ENCODE measurements around the gene FAM50A. TPM values are rescaled to one million over a fixed set of nuclear protein-coding genes. Genes with fewer than 3 reads are reported as not detected.

FAM50A gene
- total RNA-seq, 4 donors from 2014 or later, result 39.9 to 76.3 (median 47.4) TPM

DNA sequence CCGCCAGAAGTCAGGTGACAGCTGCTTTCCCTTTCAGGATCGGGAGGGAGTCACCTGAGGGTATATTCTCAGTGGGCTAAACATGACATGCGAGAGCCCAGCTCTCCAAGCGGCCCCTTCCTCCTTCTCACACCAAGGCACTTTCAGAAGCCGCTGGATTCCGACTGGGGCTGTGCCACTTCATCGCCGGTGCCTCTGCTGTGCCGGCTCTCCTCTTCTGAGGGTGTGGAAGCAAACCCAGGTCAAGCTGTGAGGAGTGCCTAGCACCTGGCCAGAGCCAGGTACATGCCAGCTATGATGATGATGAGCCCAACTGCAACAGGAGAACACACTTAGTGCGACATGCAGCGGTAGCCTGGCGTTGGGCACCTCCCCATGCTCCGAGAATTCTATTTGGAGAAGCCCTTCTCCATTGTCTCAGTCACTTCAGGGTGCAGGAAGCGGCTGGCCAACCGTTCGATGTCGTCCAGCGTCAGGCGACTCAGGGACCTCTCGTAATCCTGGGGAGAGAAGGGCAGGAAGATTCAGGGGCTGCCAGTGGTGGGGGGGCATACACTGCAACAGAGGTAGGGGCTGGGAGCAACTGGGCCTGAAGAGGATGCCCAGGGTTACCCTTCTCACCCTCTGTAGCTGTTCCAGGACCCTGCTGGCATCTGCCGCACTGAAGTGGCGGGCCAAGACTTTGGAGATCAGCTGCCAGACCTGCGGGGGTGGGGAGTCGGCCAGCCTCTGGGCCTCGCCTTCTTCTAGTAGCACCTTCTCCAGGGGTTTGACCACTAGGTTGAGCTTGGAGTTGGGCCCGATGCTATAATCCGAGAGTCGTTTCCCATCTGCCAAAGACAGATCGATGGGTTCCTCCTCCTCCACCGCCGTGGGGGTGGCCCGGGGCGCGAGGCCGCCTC, 41.5 kb downstream of the FAM50A start:
- whole genome bisulfite sequencing, 2 donors, result no CpG with 5 or more reads among the region's 35 CpGs
- peaks cover 0 to 13% of the 10 kb centered on the region in 2 donors for H3K4me1 ChIP-seq
- intact Hi-C loops (cut with DNase I), result loop anchor here (5.0 kb wide), 1 partner anchor 48 kb away; the partner anchor contains the start of gene GDI1

DNA sequence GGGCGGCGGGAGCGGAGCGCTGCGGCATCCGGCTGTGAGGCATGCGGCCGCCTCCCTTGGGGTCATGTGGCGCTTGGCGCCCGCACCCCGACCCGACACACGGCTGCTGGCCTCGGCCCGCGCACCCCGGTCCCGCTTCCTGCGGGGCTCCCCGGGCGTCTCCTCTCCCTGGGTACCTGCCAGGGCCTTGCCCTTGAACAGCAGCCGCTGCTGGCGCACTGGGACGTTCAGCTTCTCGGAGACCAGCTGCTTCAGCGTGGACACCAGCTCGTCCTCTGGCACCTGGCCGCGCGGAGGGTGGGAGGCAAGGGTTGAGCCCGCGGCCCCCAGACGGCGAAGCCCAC, 42.1 kb downstream of the FAM50A start:
- H3K4me3 ChIP-seq (replicated peaks in 1 of 3), result peak overlapping the region in 2 of 3 donors; percentile 17 to 51
- WGBS, 2 donors, result no CpG with 5 or more reads among the region's 35 CpGs
- no peaks in the 10 kb centered on the region for H3K27me3 ChIP-seq
- H3K4me1 ChIP-seq, result peaks cover 0 to 13% of the 10 kb centered on the region in 2 donors
- H3K27ac ChIP-seq, result peak overlapping the region in 2 of 3 donors; percentile 49 to 71
- H3K36me3 ChIP-seq, result no peaks in the 10 kb centered on the region
- no peak for TF ChIP-seq POLR2A (IDR thresholded peaks at IDR 0.05)
- TF ChIP-seq, protein P1, sequence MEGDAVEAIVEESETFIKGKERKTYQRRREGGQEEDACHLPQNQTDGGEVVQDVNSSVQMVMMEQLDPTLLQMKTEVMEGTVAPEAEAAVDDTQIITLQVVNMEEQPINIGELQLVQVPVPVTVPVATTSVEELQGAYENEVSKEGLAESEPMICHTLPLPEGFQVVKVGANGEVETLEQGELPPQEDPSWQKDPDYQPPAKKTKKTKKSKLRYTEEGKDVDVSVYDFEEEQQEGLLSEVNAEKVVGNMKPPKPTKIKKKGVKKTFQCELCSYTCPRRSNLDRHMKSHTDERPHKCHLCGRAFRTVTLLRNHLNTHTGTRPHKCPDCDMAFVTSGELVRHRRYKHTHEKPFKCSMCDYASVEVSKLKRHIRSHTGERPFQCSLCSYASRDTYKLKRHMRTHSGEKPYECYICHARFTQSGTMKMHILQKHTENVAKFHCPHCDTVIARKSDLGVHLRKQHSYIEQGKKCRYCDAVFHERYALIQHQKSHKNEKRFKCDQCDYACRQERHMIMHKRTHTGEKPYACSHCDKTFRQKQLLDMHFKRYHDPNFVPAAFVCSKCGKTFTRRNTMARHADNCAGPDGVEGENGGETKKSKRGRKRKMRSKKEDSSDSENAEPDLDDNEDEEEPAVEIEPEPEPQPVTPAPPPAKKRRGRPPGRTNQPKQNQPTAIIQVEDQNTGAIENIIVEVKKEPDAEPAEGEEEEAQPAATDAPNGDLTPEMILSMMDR (IDR thresholded peaks at IDR 0.05), result no peak
- no peaks in the 10 kb centered on the region for H3K9me3 ChIP-seq
- intact Hi-C loops (cut with DNase I), result loop anchor here (5.0 kb wide), 1 partner anchor 49 kb away; the partner anchor contains the start of gene GDI1
- peak; percentile 34 to 46 for DNase-seq

More for the DNA sequence above, 41.5 kb downstream of the FAM50A start:
- Histone ChIP-seq H3K36me3 (no peaks in the 10 kb centered on the region), H3K27ac (peak overlapping the region in 1 of 3 donors; percentile 71), H3K4me3 (replicated peaks in 1 of 3) (peak overlapping the region in 1 of 3 donors; percentile 51), H3K27me3 (no peaks in the 10 kb centered on the region), H3K9me3 (no peaks in the 10 kb centered on the region)
- DNase-seq, result peak; percentile 22 to 46
- no peak for TF ChIP-seq POLR2A (IDR thresholded peaks at IDR 0.05)
- TF ChIP-seq, protein P1 (IDR thresholded peaks at IDR 0.05), result no peak

DNA sequence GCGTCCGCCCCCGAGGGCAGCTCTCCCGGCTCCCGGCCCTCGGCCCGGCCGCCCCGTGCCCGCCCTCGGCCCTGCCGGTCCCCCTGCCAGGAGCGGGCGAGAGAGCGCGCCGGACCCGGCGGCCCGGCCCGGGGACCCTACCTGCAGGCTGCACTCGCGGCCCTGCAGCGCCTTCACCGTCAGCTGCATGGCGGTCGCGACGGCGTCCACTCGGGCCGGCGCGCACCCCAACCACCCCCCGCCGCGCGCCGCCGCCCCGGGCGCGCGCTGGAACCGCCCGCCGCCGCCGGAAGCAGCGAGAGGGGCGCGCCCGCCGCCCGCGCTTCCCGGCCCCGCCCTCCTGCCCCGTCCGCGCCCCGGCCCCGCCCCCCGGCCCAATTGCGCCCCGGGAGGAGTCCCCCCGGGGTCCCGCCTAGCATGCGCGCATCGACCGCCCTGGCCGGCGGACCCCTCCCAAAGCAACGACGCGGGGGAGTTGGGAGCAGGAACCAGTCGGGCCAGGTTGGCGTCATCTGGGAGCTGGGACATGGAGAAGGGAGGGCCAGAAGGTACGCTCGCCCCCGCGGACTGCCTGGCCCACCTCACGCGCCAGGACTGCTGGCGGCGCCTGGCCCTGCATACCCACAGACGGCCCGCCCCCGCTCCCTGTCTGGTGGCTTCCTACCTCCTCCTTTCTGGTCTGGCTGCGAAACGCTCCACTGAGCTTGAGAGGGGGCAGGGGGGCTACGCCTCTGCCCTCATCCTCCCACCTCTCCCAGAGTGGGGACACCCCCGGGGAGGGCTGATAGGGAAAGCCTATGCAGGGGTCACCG, 42.7 kb downstream of the FAM50A start, which contains the start of gene UBL4A:
Gene UBL4A (minus strand): TSS at position 220 of the 812 bp plus-strand sequence. CDS start 31 bp downstream, at position 189.
- 0 to 14% methylated on average over 1 of the region's 95 CpGs for WGBS, 2 donors
- Histone ChIP-seq H3K4me1 (peaks cover 0 to 13% of the 10 kb centered on the region in 2 donors), H3K27ac (peak within 1 kb of the TSS; percentile 51 to 79 (median 68)), H3K27me3 (no peaks in the 10 kb centered on the region), H3K4me3 (replicated peaks in 1 of 3) (peak within 1 kb of the TSS in 2 of 3 donors; percentile 17 to 51), H3K9me3 (no peaks in the 10 kb centered on the region), H3K36me3 (no peaks in the 10 kb centered on the region)
- TF ChIP-seq, protein P1 (IDR thresholded peaks at IDR 0.05), result no peak
- peak in 1 of 2 donors; percentile 67 for TF ChIP-seq POLR2A (IDR thresholded peaks at IDR 0.05)
- peak; percentile 81 to 92 for DNase-seq
- intact Hi-C loops (cut with DNase I), result loop anchor here (5.0 kb wide), 1 partner anchor 49 kb away; the partner anchor contains the start of gene GDI1

DNA sequence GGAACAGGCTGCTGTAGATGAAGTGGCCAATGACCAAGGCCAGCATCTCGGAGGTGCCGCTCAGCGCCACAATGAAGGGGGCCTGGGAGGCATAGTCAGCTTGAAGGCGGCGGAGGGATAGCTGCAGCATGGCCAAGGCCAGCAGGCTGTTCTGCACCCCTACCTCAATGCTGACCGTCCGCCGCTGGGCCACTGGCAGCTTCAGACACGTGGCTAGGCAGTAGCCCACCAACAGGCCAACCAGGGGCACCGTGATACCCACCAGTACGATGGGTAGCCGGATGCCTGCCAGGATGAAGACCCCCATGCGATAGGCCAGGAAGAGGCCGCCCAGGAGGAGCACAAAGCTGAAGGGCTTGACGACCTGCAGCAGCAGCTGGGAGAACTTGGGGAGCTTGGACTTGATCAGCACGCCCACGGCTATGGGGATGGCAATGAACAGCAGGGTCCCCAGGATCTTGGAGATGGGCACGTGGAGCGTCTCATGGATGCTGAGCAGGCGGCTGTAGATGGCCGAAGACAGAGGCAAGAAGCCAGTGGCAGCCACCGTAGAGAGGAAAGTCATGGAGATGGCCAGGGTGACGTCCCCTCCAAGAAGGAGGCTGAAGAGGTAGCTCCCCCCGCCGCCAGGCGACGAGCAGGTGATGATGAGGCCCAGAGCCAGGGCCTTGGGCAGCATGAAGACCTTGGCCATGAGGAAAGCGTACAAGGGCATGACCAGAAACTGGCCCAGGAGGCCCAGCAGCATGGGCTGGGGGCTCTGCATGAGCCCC, 43.8 kb downstream of the FAM50A start:
- Histone ChIP-seq H3K36me3 (no peaks in the 10 kb centered on the region), H3K4me1 (peaks cover 0 to 13% of the 10 kb centered on the region in 2 donors), H3K9me3 (no peaks in the 10 kb centered on the region), H3K27ac (peak overlapping the region in 2 of 3 donors; percentile 51 to 79), H3K4me3 (replicated peaks in 1 of 3) (no peak overlapping the region), H3K27me3 (no peaks in the 10 kb centered on the region)
- TF ChIP-seq POLR2A (IDR thresholded peaks at IDR 0.05), result no peak
- TF ChIP-seq, protein P1 (IDR thresholded peaks at IDR 0.05), result no peak
- DNase-seq, result no peak
- WGBS, 2 donors, result 93 to 95% methylated on average over 15 to 16 of the region's 28 CpGs
- intact Hi-C loops (cut with DNase I), result loop anchor here (5.0 kb wide), 1 partner anchor 50 kb away; the partner anchor contains the start of gene GDI1
